Stimulated activated CD8-positive, alpha-beta memory T cell treated with anti-CD3 and anti-CD28 coated beads, Interleukin-12 subunit alpha, Interleukin-12 subunit beta, amount 100 ng/mL, for 24 hours (primary cell): ENCODE measurements around the gene ZNF189.
"Not testable (repeated sequence)": the region's sequence is repeated elsewhere in the genome, so short reads cannot be mapped to it uniquely, and the experiment has no call there.

Experiments used
- DNase-seq: peaks from one replicate; pipeline ENCODE4 v3.0.0-alpha.2; 2020; ENCODE audit errors: extremely low read depth

Gene ZNF189

GRCh38 chr9:101380295-101380694 lies 18.4 kb upstream of the ZNF189 start:
- DNase-seq: no peak

GRCh38 chr9:101381118-101381517 lies 17.5 kb upstream of the ZNF189 start:
- no peak for DNase-seq

GRCh38 chr9:101381833-101382342 lies 16.8 kb upstream of the ZNF189 start:
- DNase-seq: no peak

- DNase-seq: no peak
These were observed 15.3 kb upstream of the ZNF189 start for GRCh38 chr9:101383361-101383760.

- DNase-seq: not testable (repeated sequence)
These were observed 13.6 kb upstream of the ZNF189 start, which contains the start of gene BAAT for GRCh38 chr9:101384873-101385536. BAAT (minus strand) TSS chr9:101385006; CDS start chr9:101371404, 13,602 bp downstream.

GRCh38 chr9:101387871-101388506 lies 10.7 kb upstream of the ZNF189 start:
- no peak for DNase-seq

GRCh38 chr9:101388507-101388993 lies 10.1 kb upstream of the ZNF189 start:
- DNase-seq: no peak

GRCh38 chr9:101393135-101393534 lies 5.5 kb upstream of the ZNF189 start:
- DNase-seq: no peak

- no peak for DNase-seq
These were observed 4.0 kb upstream of the ZNF189 start for GRCh38 chr9:101394687-101395086.

- no peak for DNase-seq
These were observed 944 bp upstream of the ZNF189 start for GRCh38 chr9:101397746-101398067.

- DNase-seq: no peak
These were observed 435 bp downstream of the ZNF189 start for GRCh38 chr9:101398930-101399642.

- DNase-seq: no peak
These were observed 956 bp downstream of the ZNF189 start for GRCh38 chr9:101399643-101399970.

- no peak for DNase-seq
These were observed 1.5 kb downstream of the ZNF189 start for GRCh38 chr9:101400120-101400519.

- no peak for DNase-seq
These were observed 5.0 kb downstream of the ZNF189 start for GRCh38 chr9:101403516-101404285.

- DNase-seq: no peak
These were observed 9.9 kb downstream of the ZNF189 start for GRCh38 chr9:101408374-101409078.

GRCh38 chr9:101409079-101409477 lies 10.4 kb downstream of the ZNF189 start:
- DNase-seq: no peak

GRCh38 chr9:101414839-101415238 lies 16.2 kb downstream of the ZNF189 start:
- DNase-seq: no peak

- no peak for DNase-seq
These were observed 16.9 kb downstream of the ZNF189 start for GRCh38 chr9:101415578-101415977.

GRCh38 chr9:101417389-101417788 lies 18.7 kb downstream of the ZNF189 start:
- DNase-seq: no peak

GRCh38 chr9:101417977-101418376 lies 19.3 kb downstream of the ZNF189 start:
- no peak for DNase-seq
